H1 (cell line): ENCODE data around the gene KMT2E. TPM values are rescaled to one million over a fixed set of nuclear protein-coding genes. Genes with fewer than 3 reads are reported as not detected.

Experiments used
- CTCF ChIA-PET: fragments of 300-600 bp; sonication (Branson Sonifier 250); formaldehyde crosslinking; loops from one replicate; lab custom pipeline; 2021; ENCODE audit not compliant: partially characterized antibody; lab: Charles Lee
- POLR2A ChIA-PET: fragments of 300-600 bp; sonication (Branson Sonifier 250); formaldehyde crosslinking; loops from one replicate; lab custom pipeline; 2021; ENCODE audit warnings: inconsistent platforms; ENCODE audit not compliant: partially characterized antibody; lab: Charles Lee
- DNase-seq, 2 experiments: peaks; one replicate each; pipeline versions ENCODE4 v3.0.0 to v3.0.0-alpha.2; 2010 to 2022; ENCODE audit warnings: low spot score in 2 of 2, low read depth in 1 of 2, mixed read lengths in 1 of 2
- FAIRE-seq: peaks from 2 replicates; lab custom pipeline; 2011; peaks lifted over from hg19 to GRCh38; lab: Jason Lieb, UNC
- H2AFZ ChIP-seq: 2 replicates; pipeline ENCODE4 v1.8.1; 2012; ENCODE audit warnings: low read length, inconsistent platforms
- H2AK5ac ChIP-seq: 2 replicates; pipeline ENCODE4 v1.6.1; 2013; ENCODE audit warnings: low read depth, low read length
- H2BK120ac ChIP-seq: replicated peaks from 2 replicates; pipeline ENCODE3; 2013; ENCODE audit warnings: low read depth, low read length, inconsistent platforms
- H2BK12ac ChIP-seq: 2 replicates; pipeline ENCODE4 v1.6.1; 2013; ENCODE audit warnings: low read depth, low read length
- H2BK15ac ChIP-seq: 2 replicates; pipeline ENCODE4 v1.6.1; 2013; ENCODE audit warnings: low read length
- H2BK20ac ChIP-seq: 2 replicates; pipeline ENCODE4 v1.6.1; 2013; ENCODE audit warnings: low read length
- H2BK5ac ChIP-seq: 2 replicates; pipeline ENCODE4 v1.6.1; 2013; ENCODE audit warnings: low read depth, low read length
- H3K14ac ChIP-seq: 2 replicates; pipeline ENCODE4 v1.6.1; 2013; ENCODE audit warnings: inconsistent platforms; ENCODE audit not compliant: insufficient read length
- H3K18ac ChIP-seq: 2 replicates; pipeline ENCODE4 v1.6.1; 2013; ENCODE audit warnings: low read length; ENCODE audit errors: extremely low read depth
- H3K23ac ChIP-seq: 2 replicates; pipeline ENCODE4 v1.6.1; 2013; ENCODE audit warnings: inconsistent platforms; ENCODE audit not compliant: insufficient read length
- H3K23me2 ChIP-seq: 2 replicates; pipeline ENCODE4 v1.6.1; 2013; ENCODE audit warnings: low read depth, low read length
- H3K27ac ChIP-seq: 2 replicates; pipeline ENCODE4 v1.6.1; 2011; ENCODE audit warnings: low read depth, low read length, inconsistent platforms
- H3K27me3 ChIP-seq, 4 experiments: replicated peaks in 1 of 4; 1 replicate in 1 of 4; 2 replicates in 3 of 4; pipeline versions ENCODE4 v1.6.1 to v1.8.1; 2011 to 2013; ENCODE audit warnings: low read length in 3 of 4, mild to moderate bottlenecking in 3 of 4, inconsistent platforms in 2 of 4, mixed read lengths in 2 of 4, moderate library complexity in 1 of 4; ENCODE audit not compliant: control insufficient read depth in 3 of 4, insufficient read depth in 3 of 4; ENCODE audit errors: extremely low read depth in 1 of 4
- H3K36me3 ChIP-seq, 4 experiments: 2 replicates each; pipeline versions ENCODE4 v1.6.1 to v1.8.1; 2011 to 2013; ENCODE audit warnings: mild to moderate bottlenecking in 4 of 4, low read length in 3 of 4, moderate library complexity in 2 of 4, control low read depth in 1 of 4, inconsistent platforms in 1 of 4; ENCODE audit not compliant: insufficient read depth in 4 of 4, control insufficient read depth in 2 of 4
- H3K4ac ChIP-seq: replicated peaks from 2 replicates; pipeline ENCODE3; 2013; ENCODE audit warnings: low read length, low read depth, mixed read lengths, inconsistent platforms; ENCODE audit not compliant: insufficient read length
- H3K4me1 ChIP-seq, 4 experiments: replicated peaks in 1 of 4; 1 replicate in 1 of 4; 2 replicates in 3 of 4; pipeline versions ENCODE4 v1.6.1 to v1.8.1; 2011 to 2013; ENCODE audit warnings: low read length in 3 of 4, inconsistent platforms in 2 of 4, mixed read lengths in 1 of 4; ENCODE audit not compliant: insufficient read depth in 4 of 4, control insufficient read depth in 3 of 4
- H3K4me2 ChIP-seq, 2 experiments: 2 replicates each; pipeline versions ENCODE4 v1.6.1 to v1.8.1; 2011 to 2013; ENCODE audit warnings: low read depth in 2 of 2, low read length in 2 of 2, control low read depth in 1 of 2, inconsistent platforms in 1 of 2, mild to moderate bottlenecking in 1 of 2; ENCODE audit not compliant: insufficient read depth in 1 of 2
- H3K4me3 ChIP-seq, 4 experiments: fragments of 200-600, 300-600 bp in 1 of 4; sonication (generic), shearing (Covaris generic), sonication (Bioruptor Twin) in 1 of 4; 2 replicates each; pipeline versions ENCODE4 v1.5.1 to v1.8.1; 2011 to 2016; ENCODE audit warnings: low read length in 4 of 4, low read depth in 3 of 4, control low read depth in 2 of 4, inconsistent platforms in 2 of 4, mild to moderate bottlenecking in 2 of 4, mixed read lengths in 1 of 4, moderate library complexity in 1 of 4; ENCODE audit not compliant: insufficient read depth in 2 of 4; ENCODE audit errors: extremely low read depth in 1 of 4
- H3K56ac ChIP-seq: replicated peaks from 2 replicates; pipeline ENCODE3; 2013; ENCODE audit warnings: low read depth, mild to moderate bottlenecking, mixed read lengths, low read length, inconsistent platforms; ENCODE audit not compliant: insufficient read length
- H3K79me1 ChIP-seq: 2 replicates; pipeline ENCODE4 v1.6.1; 2013; ENCODE audit warnings: low read depth, low read length, control low read depth
- H3K79me2 ChIP-seq, 2 experiments: 2 replicates each; pipeline versions ENCODE4 v1.6.1 to v1.8.1; 2012 to 2013; ENCODE audit warnings: low read length in 2 of 2, mild to moderate bottlenecking in 2 of 2, inconsistent platforms in 1 of 2; ENCODE audit not compliant: insufficient read depth in 2 of 2, control insufficient read depth in 1 of 2
- H3K9ac ChIP-seq, 4 experiments: replicated peaks in 1 of 4; 1 replicate in 1 of 4; 2 replicates in 3 of 4; pipeline versions ENCODE4 v1.6.1 to v1.8.1; 2011 to 2013; ENCODE audit warnings: low read depth in 3 of 4, low read length in 3 of 4, control low read depth in 2 of 4, mild to moderate bottlenecking in 2 of 4, moderate library complexity in 2 of 4, inconsistent platforms in 1 of 4; ENCODE audit errors: extremely low read depth in 1 of 4
- H3K9me3 ChIP-seq, 2 experiments: 2 replicates each; pipeline versions ENCODE4 v1.6.1 to v1.8.1; 2012 to 2013; ENCODE audit warnings: mild to moderate bottlenecking in 2 of 2, moderate library complexity in 2 of 2, control low read depth in 1 of 2, inconsistent platforms in 1 of 2, low read depth in 1 of 2, low read length in 1 of 2, mixed read lengths in 1 of 2; ENCODE audit not compliant: insufficient read depth in 2 of 2
- H4K20me1 ChIP-seq, 2 experiments: replicated peaks in 1 of 2; 2 replicates each; pipeline versions ENCODE3 to v1.8.1; 2011 to 2013; ENCODE audit warnings: inconsistent platforms in 2 of 2, low read length in 2 of 2, mild to moderate bottlenecking in 1 of 2; ENCODE audit not compliant: insufficient read depth in 2 of 2, control insufficient read depth in 1 of 2
- H4K5ac ChIP-seq: 2 replicates; pipeline ENCODE4 v1.6.1; 2013; ENCODE audit warnings: low read length, low read depth, mixed read lengths, inconsistent platforms; ENCODE audit not compliant: insufficient read length
- H4K8ac ChIP-seq: 2 replicates; pipeline ENCODE4 v1.8.0; 2013; ENCODE audit warnings: mild to moderate bottlenecking, moderate library complexity, low read length, inconsistent platforms; ENCODE audit not compliant: insufficient read depth; ENCODE audit errors: extremely low read depth
- H4K91ac ChIP-seq: replicated peaks from 2 replicates; pipeline ENCODE3; 2013; ENCODE audit warnings: low read length, mixed read lengths, inconsistent platforms; ENCODE audit not compliant: insufficient read length
- ASH2L ChIP-seq: fragments of 200-600, 300-600 bp; sonication (generic); IDR thresholded peaks from one replicate; pipeline ENCODE4 v1.7.1; 2017; ENCODE audit warnings: low read length
- ATF2 ChIP-seq: IDR thresholded peaks from 2 replicates; pipeline ENCODE4 v1.6.1; 2012; ENCODE audit warnings: low read length, inconsistent platforms
- CTBP2 ChIP-seq: IDR thresholded peaks from 2 replicates; pipeline ENCODE4 v1.7.0; 2011; ENCODE audit warnings: borderline replicate concordance, mild to moderate bottlenecking, moderate library complexity, mixed read lengths, low read length; ENCODE audit not compliant: insufficient read depth, insufficient read length
- GABPA ChIP-seq: IDR thresholded peaks from 2 replicates; pipeline ENCODE4 v1.6.1; 2011; ENCODE audit warnings: mild to moderate bottlenecking, low read length, moderate library complexity, borderline replicate concordance; ENCODE audit not compliant: insufficient read depth
- JUN ChIP-seq: IDR thresholded peaks from 2 replicates; pipeline ENCODE4 v1.6.1; 2011; ENCODE audit warnings: low read depth, mild to moderate bottlenecking, improper control_type of control experiment, low read length
- PHF8 ChIP-seq: fragments of 200-600 bp; sonication (generic); conservative IDR thresholded peaks from 2 replicates; pipeline ENCODE4 v1.7.1; 2012; ENCODE audit warnings: low read depth, mild to moderate bottlenecking, inconsistent platforms, low read length, moderate library complexity
- RNF2 ChIP-seq: fragments of 200-900, 300-1000 bp; sonication (generic); IDR thresholded peaks from 2 replicates; pipeline ENCODE4 v1.7.1; 2016; ENCODE audit warnings: borderline replicate concordance, low read depth, mild to moderate bottlenecking, antibody characterized with exemption, low read length; ENCODE audit not compliant: poor library complexity, severe bottlenecking; ENCODE audit errors: missing control alignments
- RXRA ChIP-seq: IDR thresholded peaks from 2 replicates; pipeline ENCODE4 v1.6.1; 2011; ENCODE audit warnings: low read depth, mild to moderate bottlenecking, low read length, moderate library complexity; ENCODE audit not compliant: insufficient read depth
- SIRT6 ChIP-seq: IDR thresholded peaks from one replicate; pipeline ENCODE4 v1.7.1; 2012; ENCODE audit warnings: low read length, inconsistent platforms
- TAF1 ChIP-seq: IDR thresholded peaks from 2 replicates; pipeline ENCODE4 v1.6.1; 2011; ENCODE audit warnings: mild to moderate bottlenecking, low read depth, low read length
- WGBS, 2 experiments: shearing (Covaris generic) in 1 of 2; methylation state at CpG; one replicate each; pipeline versions ENCODE4 v1.1.6 to v1.1.7; 2013 to 2015; ENCODE audit warnings: low lambda C conversion rate in 2 of 2, mixed read lengths in 2 of 2, inconsistent platforms in 1 of 2, low coverage in 1 of 2, missing lambda C conversion rate in 1 of 2; ENCODE audit not compliant: insufficient replicate concordance in 2 of 2, insufficient coverage in 1 of 2, insufficient read length in 1 of 2; ENCODE audit errors: extremely low coverage in 1 of 2, missing lambda C conversion rate in 1 of 2; 5-methylcytosine and 5-hydroxymethylcytosine counted together
- polyA plus RNA-seq, 7 experiments: library from polyadenylated mRNA; depleted of rRNA in 3 of 7; stranded (reverse) in 5 of 7; unstranded in 2 of 7; fragments of >200 nt in 5 of 7; fragments of 200-250 nt in 2 of 7; gene quantifications; 1 replicate in 5 of 7; 2 replicates in 1 of 7; 4 replicates in 1 of 7; pipeline versions ENCODE4 v1.2.1 to v1.2.3, GENCODE V29; 2011 to 2013; ENCODE audit warnings: missing spikeins in 2 of 7, mixed read lengths in 2 of 7
- total RNA-seq: library from RNA; stranded (reverse); fragmentation: NEBNext Ultra II Directional; extraction: Animal tissue kit (Norgen Biotek cat#: 25700); gene quantifications from 2 replicates; pipeline ENCODE4 v1.2.1, GENCODE V29; 2021

The KMT2E gene
- total and polyA plus RNA-seq, 2 of the 8 experiments (the other 6 are each of a cell fraction or from before 2014, with no cell fraction given), result 10.9 to 45.0 TPM

GRCh38 chr7:105006367-105007136 is 7.5 kb upstream of the KMT2E start:
- Histone ChIP-seq H2BK12ac (no peak overlapping the region), H2BK20ac (no peak overlapping the region), H2AFZ (no peak overlapping the region), H3K4me2 (no peak overlapping the region), H3K79me2 (peaks cover 0 to 72% of the 10 kb centered on the region in 2 experiments), H3K79me1 (no peaks in the 10 kb centered on the region), H3K9me3 (no peaks in the 10 kb centered on the region), H3K23ac (no peak overlapping the region), H2BK5ac (no peak overlapping the region), H3K4me1 (peaks cover 0 to 4% (median 1%) of the 10 kb centered on the region in 4 experiments; a peak in 3 of 7 replicates), H4K5ac (no peak overlapping the region), H3K4ac (no peak overlapping the region), H3K27ac (no peak overlapping the region), H2AK5ac (no peak overlapping the region), H3K14ac (no peak overlapping the region), H2BK120ac (no peak overlapping the region), H3K9ac (no peak overlapping the region), H4K91ac (no peak overlapping the region), H3K36me3 (peaks cover 0 to 21% (median 0%) of the 10 kb centered on the region in 4 experiments; a peak in 2 of 8 replicates), H3K4me3 (no peak overlapping the region), H3K56ac (no peak overlapping the region), H3K27me3 (no peaks in the 10 kb centered on the region), H3K23me2 (no peaks in the 10 kb centered on the region), H3K18ac (no peak overlapping the region), H2BK15ac (no peak overlapping the region), H4K20me1 (peaks cover 21 to 32% of the 10 kb centered on the region in 2 experiments), H4K8ac (no peak overlapping the region)
- WGBS, 2 experiments, result 78% methylated on average over 5 of the region's 5 CpGs; no CpG with 5 or more reads in 1 of the 2 experiments
- ChIA-PET POLR2A (interaction anchor here (0.7 to 8.5 kb wide), 10 partner anchors 8 to 137 kb away, joined by 3 to 63 read pairs (median 4); partner anchors contain the start of gene KMT2E), CTCF (interaction anchor here (0.7 to 5.2 kb wide), 10 partner anchors 9 to 123 kb away, joined by 3 to 27 read pairs (median 5); no protein-coding TSS in a partner anchor)
- DNase-seq (no peak), FAIRE-seq (no peak)
- TF ChIP-seq CTBP2, result no peak
- TF ChIP-seq JUN, result no peak
- TF ChIP-seq RNF2, result no peak
- no peak for TF ChIP-seq RXRA
- no peak for TF ChIP-seq ATF2
- TF ChIP-seq GABPA, result no peak
- TF ChIP-seq PHF8, result no peak
- no peak for TF ChIP-seq ASH2L
- TF ChIP-seq SIRT6, result no peak
- TF ChIP-seq TAF1, result no peak
